B cell (primary cell): ENCODE results near the gene CHD5. TPM values are rescaled to one million over a fixed set of nuclear protein-coding genes. Genes with fewer than 3 reads are reported as not detected.

ENCODE experiments used
- ATAC-seq: fragments of 200-7000 bp; cut with Tn5 transposase; one replicate; pipeline ENCODE4 v1.10.0; 2021; ENCODE audit warnings: low read depth, mild to moderate bottlenecking, moderate number of reproducible peaks, moderate library complexity
- CTCF ChIA-PET: fragments of 350-600 bp; sonication (Branson Sonifier 250); formaldehyde crosslinking; loops from one replicate; lab custom pipeline; 2021; ENCODE audit warnings: antibody characterized with exemption, inconsistent platforms; lab: Charles Lee
- POLR2A ChIA-PET: fragments of 350-600 bp; sonication (Branson Sonifier 250); formaldehyde crosslinking; loops from one replicate; lab custom pipeline; 2021; ENCODE audit warnings: antibody characterized with exemption; lab: Charles Lee
- DNase-seq: peaks from one replicate; pipeline ENCODE4 v3.0.0; 2013
- H2AFZ ChIP-seq: 2 replicates; pipeline ENCODE4 v1.6.1; 2012; ENCODE audit warnings: mild to moderate bottlenecking, low read depth, low read length; ENCODE audit not compliant: insufficient read depth, poor library complexity, severe bottlenecking
- H3K27ac ChIP-seq, 2 donors: 1 replicate in 1 of 2; 2 replicates in 1 of 2; pipeline ENCODE4 v1.5.1; 2012 to 2013; ENCODE audit warnings: low read length in 2 of 2, mild to moderate bottlenecking in 2 of 2, moderate library complexity in 1 of 2
- H3K27me3 ChIP-seq, 4 experiments: fragments of 200-600 bp in 1 of 4; sonication (generic) in 1 of 4; replicated peaks in 1 of 4; 1 replicate in 2 of 4; 2 replicates in 2 of 4; pipeline versions ENCODE4 v1.6.1 to v1.7.0; 2013 to 2016; ENCODE audit warnings: low read length in 3 of 4, mild to moderate bottlenecking in 2 of 4, mixed read lengths in 1 of 4, moderate library complexity in 1 of 4; ENCODE audit not compliant: insufficient read depth in 4 of 4, control insufficient read depth in 3 of 4; ENCODE audit errors: control extremely low read depth in 1 of 4
- H3K36me3 ChIP-seq, 2 experiments: replicated peaks in 1 of 2; 1 replicate in 1 of 2; 2 replicates in 1 of 2; pipeline versions ENCODE4 v1.6.1 to v1.7.1; 2013; ENCODE audit warnings: low read length in 1 of 2; ENCODE audit not compliant: insufficient read depth in 2 of 2, control insufficient read depth in 1 of 2; ENCODE audit errors: control extremely low read depth in 1 of 2, extremely low read depth in 1 of 2
- H3K4me1 ChIP-seq, 2 donors: fragments of 200-600 bp in 1 of 2; sonication (generic) in 1 of 2; 1 replicate in 1 of 2; 2 replicates in 1 of 2; pipeline versions ENCODE4 v1.5.1 to v1.6.1; 2013 to 2017; ENCODE audit warnings: low read length in 2 of 2; ENCODE audit not compliant: control insufficient read depth in 2 of 2, insufficient read depth in 2 of 2
- H3K4me2 ChIP-seq: replicated peaks from 2 replicates; pipeline ENCODE3; 2012; ENCODE audit warnings: mild to moderate bottlenecking, low read depth, low read length; ENCODE audit not compliant: poor library complexity, severe bottlenecking
- H3K4me3 ChIP-seq, 5 experiments: fragments of 200-600 bp in 1 of 5; sonication (generic) in 1 of 5; 1 replicate in 3 of 5; 2 replicates in 2 of 5; pipeline versions ENCODE4 v1.5.1 to v1.7.0; 2011 to 2016; ENCODE audit warnings: low read length in 4 of 5, mild to moderate bottlenecking in 4 of 5, low read depth in 2 of 5, control low read depth in 1 of 5, moderate library complexity in 1 of 5; ENCODE audit not compliant: insufficient read depth in 1 of 5; ENCODE audit errors: control extremely low read depth in 1 of 5, extremely low read depth in 1 of 5
- H3K79me2 ChIP-seq: fragments of 200-600 bp; sonication (generic); one replicate; pipeline ENCODE4 v1.6.0; 2016; ENCODE audit warnings: low read length; ENCODE audit not compliant: control insufficient read depth, insufficient read depth
- H3K9ac ChIP-seq: fragments of 200-600 bp; sonication (generic); 2 replicates; pipeline ENCODE4 v1.6.1; 2017; ENCODE audit warnings: mild to moderate bottlenecking, low read length, moderate library complexity
- H3K9me3 ChIP-seq, 3 donors: one replicate each; pipeline versions ENCODE4 v1.6.1 to v1.7.1; 2013; ENCODE audit warnings: low read length in 2 of 3; ENCODE audit not compliant: control insufficient read depth in 2 of 3, insufficient read depth in 1 of 3; ENCODE audit errors: control extremely low read depth in 1 of 3
- H4K20me1 ChIP-seq: 2 replicates; pipeline ENCODE4 v1.6.0; 2012; ENCODE audit warnings: mild to moderate bottlenecking, low read length; ENCODE audit not compliant: insufficient read depth, control insufficient read depth, poor library complexity, severe bottlenecking
- H3K27ac Mint-ChIP-seq: one replicate; pipeline ENCODE4 v1.8.0; 2021; ENCODE audit warnings: mixed read lengths
- H3K27me3 Mint-ChIP-seq: one replicate; pipeline ENCODE4 v1.8.0; 2021; ENCODE audit warnings: mixed read lengths
- H3K4me1 Mint-ChIP-seq: one replicate; pipeline ENCODE4 v1.8.0; 2021; ENCODE audit warnings: mixed read lengths
- H3K4me3 Mint-ChIP-seq: one replicate; pipeline ENCODE4 v1.8.0; 2021; ENCODE audit warnings: mixed read lengths
- H3K9me3 Mint-ChIP-seq: one replicate; pipeline ENCODE4 v1.8.0; 2022; ENCODE audit warnings: mixed read lengths; ENCODE audit not compliant: insufficient read depth
- EZH2 ChIP-seq: IDR thresholded peaks from 2 replicates; pipeline ENCODE4 v1.6.1; 2012; ENCODE audit warnings: borderline replicate concordance, low read depth, mild to moderate bottlenecking, moderate library complexity, low read length; ENCODE audit not compliant: insufficient read depth, poor library complexity, severe bottlenecking
- WGBS: methylation state at CpG from one replicate; pipeline ENCODE4 v1.1.5; 2013; ENCODE audit warnings: missing lambda C conversion rate; ENCODE audit not compliant: insufficient coverage; 5-methylcytosine and 5-hydroxymethylcytosine counted together
- intact Hi-C: fragments of 100-400 bp; cut with micrococcal nuclease; formaldehyde crosslinking; loops from one replicate; pipeline ENCODE4 v1.10.0; 2022
- polyA plus RNA-seq: library from polyadenylated mRNA; depleted of rRNA; stranded (reverse); fragments of >200 nt; gene quantifications from 2 replicates; pipeline ENCODE4 v1.2.3, GENCODE V29; 2012
- total RNA-seq, 2 donors: library from RNA; stranded (reverse); fragments of 120-200 nt in 1 of 2; gene quantifications; 1 replicate in 1 of 2; 2 replicates in 1 of 2; pipeline versions ENCODE4 v1.2.3 to v1.2.4, GENCODE V29; 2013 to 2022
- TF ChIP-seq, protein P1 (sequence below): fragments of 200-600 bp; IDR thresholded peaks from one replicate; pipeline ENCODE4 v1.8.0; 2022; ENCODE audit warnings: antibody characterized with exemption, mild to moderate bottlenecking

The CHD5 gene
- total and polyA plus RNA-seq, 2 donors (not counting 1 experiment from before 2014, with no cell fraction given): 0.18 to 0.20 TPM

DNA sequence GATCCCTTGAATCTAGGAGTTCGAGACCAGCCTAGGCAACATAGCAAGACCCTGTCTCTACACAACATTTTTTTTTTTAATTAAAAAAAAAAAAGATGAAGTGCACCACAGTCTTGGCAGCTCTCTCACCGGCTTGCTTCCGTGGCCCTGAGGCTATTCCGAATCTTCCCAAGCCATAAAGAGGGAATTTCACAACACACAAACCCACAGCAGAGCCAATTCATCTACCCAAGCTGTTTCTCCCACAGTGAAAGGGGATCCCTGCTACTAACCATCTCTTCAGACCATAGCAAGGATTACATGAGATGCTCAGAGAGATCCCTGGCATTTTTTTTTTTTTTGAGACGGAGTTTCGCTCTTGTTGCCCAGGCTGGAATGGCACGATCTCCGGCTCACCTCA lies 8.3 kb upstream of the CHD5 start:
- no peak overlapping the region for H3K9ac ChIP-seq
- no peak overlapping the region for H3K4me3 ChIP-seq
- no peak overlapping the region for H3K27ac ChIP-seq
- peaks cover 9 to 64% of the 10 kb centered on the region in 2 experiments for H3K36me3 ChIP-seq
- TF ChIP-seq, protein P1, sequence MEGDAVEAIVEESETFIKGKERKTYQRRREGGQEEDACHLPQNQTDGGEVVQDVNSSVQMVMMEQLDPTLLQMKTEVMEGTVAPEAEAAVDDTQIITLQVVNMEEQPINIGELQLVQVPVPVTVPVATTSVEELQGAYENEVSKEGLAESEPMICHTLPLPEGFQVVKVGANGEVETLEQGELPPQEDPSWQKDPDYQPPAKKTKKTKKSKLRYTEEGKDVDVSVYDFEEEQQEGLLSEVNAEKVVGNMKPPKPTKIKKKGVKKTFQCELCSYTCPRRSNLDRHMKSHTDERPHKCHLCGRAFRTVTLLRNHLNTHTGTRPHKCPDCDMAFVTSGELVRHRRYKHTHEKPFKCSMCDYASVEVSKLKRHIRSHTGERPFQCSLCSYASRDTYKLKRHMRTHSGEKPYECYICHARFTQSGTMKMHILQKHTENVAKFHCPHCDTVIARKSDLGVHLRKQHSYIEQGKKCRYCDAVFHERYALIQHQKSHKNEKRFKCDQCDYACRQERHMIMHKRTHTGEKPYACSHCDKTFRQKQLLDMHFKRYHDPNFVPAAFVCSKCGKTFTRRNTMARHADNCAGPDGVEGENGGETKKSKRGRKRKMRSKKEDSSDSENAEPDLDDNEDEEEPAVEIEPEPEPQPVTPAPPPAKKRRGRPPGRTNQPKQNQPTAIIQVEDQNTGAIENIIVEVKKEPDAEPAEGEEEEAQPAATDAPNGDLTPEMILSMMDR: no peak
- TF ChIP-seq EZH2: no peak
- DNase-seq (no peak), ATAC-seq (no peak)
- peaks cover 24% of the 10 kb centered on the region for H3K79me2 ChIP-seq
- CTCF ChIA-PET: interaction anchor here (1.2 kb wide), 1 partner anchor 57 kb away, joined by 3 read pairs; no protein-coding TSS in a partner anchor
- H2AFZ ChIP-seq: no peak overlapping the region
- Mint-ChIP-seq H3K9me3 (no peaks in the 10 kb centered on the region), H3K4me3 (no peak overlapping the region), H3K4me1 (peaks cover 4% of the 10 kb centered on the region), H3K27me3 (no peaks in the 10 kb centered on the region), H3K27ac (no peak overlapping the region)
- H3K4me1 ChIP-seq: no peaks in the 10 kb centered on the region
- H4K20me1 ChIP-seq: peaks cover 61% of the 10 kb centered on the region
- POLR2A ChIA-PET: no interaction called here
- intact Hi-C loops: no loop called here
- WGBS: 95% methylated on average over 5 of the region's 8 CpGs
- H3K27me3 ChIP-seq: no peaks in the 10 kb centered on the region
- H3K4me2 ChIP-seq: no peak overlapping the region
- no peaks in the 10 kb centered on the region for H3K9me3 ChIP-seq

DNA sequence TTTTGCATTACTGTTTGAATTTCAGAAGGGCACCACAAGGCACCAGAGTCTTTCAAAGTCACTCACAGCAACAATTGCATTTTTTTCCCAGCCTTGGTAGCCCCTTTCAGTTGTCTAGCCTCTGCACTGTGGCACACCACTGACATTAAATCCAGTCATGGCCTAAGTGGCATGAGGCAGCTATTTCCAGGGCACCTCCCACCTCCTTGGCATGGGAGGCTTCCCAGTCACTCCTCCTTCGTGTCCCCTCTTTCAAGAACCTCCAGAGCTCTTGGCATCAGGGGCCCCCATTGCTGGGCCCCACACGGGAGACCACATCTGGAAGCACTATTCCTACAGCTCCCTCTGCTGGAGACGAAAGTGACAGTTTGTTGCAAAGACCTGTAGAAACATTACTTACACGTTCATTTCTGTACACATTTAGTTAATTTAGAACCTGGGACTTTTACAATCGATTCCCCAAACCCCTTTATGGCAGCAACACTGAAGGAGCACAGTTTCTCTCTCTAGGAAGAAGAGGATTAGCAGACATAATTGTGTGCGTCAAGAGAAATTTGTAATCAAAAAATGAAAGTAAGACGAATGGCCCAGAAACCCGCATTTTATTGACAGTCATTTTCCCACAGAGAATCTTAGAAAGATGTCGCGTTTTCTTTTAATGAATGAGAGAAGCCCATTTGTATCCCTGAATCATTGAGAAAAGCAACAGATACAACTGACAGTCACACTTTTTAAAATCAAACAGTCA lies 5.7 kb upstream of the CHD5 start:
- Histone ChIP-seq H3K36me3 (peaks cover 9 to 47% of the 10 kb centered on the region in 2 experiments), H3K79me2 (peaks cover 8% of the 10 kb centered on the region), H3K4me1 (peaks cover 5 to 9% of the 10 kb centered on the region in 2 donors), H3K4me2 (no peak overlapping the region), H3K4me3 (no peak overlapping the region), H3K27me3 (peaks cover 0 to 10% (median 4%) of the 10 kb centered on the region in 4 experiments), H2AFZ (no peak overlapping the region), H3K9ac (no peak overlapping the region), H3K9me3 (no peaks in the 10 kb centered on the region), H3K27ac (no peak overlapping the region), H4K20me1 (peaks cover 46% of the 10 kb centered on the region)
- Mint-ChIP-seq H3K4me1 (peaks cover 13% of the 10 kb centered on the region), H3K4me3 (no peak overlapping the region), H3K9me3 (no peaks in the 10 kb centered on the region), H3K27ac (no peak overlapping the region), H3K27me3 (peaks cover 11% of the 10 kb centered on the region)
- WGBS: 67% methylated on average over 4 of the region's 10 CpGs
- ChIA-PET POLR2A (no interaction called here), CTCF (interaction anchor here (1.0 to 1.1 kb wide), 2 partner anchors 8 to 14 kb away, joined by 3 to 4 read pairs; partner anchors contain the start of gene RPL22)
- ATAC-seq: no peak
- TF ChIP-seq, protein P1: peak; percentile 53
- no peak for TF ChIP-seq EZH2
- DNase-seq: peak; percentile 32
- intact Hi-C loops: no loop called here
